ENCODE results near the gene POU6F1.

POU6F1 gene

DNA sequence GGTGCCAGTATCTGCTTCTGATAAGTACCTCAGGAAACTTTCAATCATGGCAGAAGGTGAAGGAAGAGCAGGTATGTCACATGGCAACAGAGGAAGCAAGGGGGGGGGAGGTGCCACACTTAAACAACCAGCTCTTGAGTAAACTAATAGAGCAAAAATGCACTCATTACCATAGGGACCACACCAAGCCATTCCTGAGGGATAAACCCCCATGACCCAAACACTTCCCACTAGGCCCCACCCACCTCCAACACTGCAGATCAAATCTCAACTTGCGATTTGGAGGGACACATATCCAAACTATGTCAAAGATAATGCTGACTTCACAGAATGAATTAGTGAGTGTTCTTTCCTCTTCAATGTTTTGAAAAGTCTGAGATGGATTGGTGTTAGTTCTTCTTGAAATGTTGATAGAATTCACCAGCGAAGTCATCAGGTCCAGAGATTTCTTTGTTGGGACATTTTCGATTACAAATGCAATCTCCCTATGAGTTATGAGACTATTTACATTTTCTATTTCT, 61.6 kb downstream of the POU6F1 start:
- DNase-seq = no peak

DNA sequence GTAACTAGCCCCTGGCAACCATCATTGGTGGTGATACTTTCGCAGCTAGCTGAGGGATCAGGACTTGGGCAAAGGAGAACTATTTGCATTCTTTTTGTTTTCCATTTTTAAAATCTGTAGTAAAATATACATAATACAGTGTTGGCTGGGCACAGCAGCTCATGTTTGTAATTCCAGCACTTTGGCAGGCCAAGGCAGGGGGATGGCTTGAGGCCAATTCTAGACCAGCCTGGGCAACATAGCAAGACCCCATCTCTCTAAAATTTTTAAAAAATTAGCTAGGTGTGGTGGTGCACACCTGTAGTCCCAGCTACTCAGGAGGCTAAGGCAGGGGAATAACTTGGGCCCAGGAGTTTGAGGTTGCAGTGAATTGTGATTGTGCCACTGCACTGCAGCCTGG, 64.9 kb downstream of the POU6F1 start:
- no peak for DNase-seq

DNA sequence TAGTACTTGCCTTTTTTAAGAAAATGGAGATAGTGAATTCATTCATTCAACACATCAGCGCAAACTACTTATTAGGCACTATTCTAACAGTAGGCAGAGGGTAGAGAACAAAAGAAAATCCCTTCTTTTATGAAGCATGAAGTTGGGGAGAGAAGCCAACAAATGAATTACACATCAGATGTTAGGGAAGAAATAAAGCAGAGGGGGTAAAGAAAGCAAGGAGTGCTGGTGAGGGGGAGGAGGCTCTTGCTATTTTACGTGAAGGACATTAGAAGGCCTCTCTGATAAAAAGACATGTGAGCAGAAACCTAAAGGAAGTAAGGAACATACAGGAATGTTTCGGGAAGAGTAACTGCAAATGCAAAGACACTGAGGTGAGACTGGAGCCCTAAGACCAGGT, 67.1 kb downstream of the POU6F1 start:
- DNase-seq = no peak

DNA sequence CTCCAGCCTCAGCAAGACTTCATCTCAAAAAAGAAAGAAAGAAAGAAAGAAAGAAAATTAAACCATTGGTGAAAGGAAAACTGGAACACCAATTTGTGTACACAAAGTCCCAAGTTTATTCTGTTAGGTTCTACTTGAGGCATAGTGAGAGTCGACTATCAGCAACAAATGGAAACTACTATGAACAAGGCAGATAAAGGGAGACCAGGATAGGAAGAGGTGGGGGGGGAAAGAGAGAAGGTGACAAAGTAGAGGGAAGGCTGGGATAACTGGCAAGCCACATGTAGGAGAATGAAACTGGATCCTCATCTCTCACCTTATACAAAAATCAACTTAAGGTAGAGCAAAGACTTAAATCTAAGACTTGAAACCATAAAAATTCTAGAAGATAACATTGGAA, 70.6 kb downstream of the POU6F1 start:
- DNase-seq = no peak

DNA sequence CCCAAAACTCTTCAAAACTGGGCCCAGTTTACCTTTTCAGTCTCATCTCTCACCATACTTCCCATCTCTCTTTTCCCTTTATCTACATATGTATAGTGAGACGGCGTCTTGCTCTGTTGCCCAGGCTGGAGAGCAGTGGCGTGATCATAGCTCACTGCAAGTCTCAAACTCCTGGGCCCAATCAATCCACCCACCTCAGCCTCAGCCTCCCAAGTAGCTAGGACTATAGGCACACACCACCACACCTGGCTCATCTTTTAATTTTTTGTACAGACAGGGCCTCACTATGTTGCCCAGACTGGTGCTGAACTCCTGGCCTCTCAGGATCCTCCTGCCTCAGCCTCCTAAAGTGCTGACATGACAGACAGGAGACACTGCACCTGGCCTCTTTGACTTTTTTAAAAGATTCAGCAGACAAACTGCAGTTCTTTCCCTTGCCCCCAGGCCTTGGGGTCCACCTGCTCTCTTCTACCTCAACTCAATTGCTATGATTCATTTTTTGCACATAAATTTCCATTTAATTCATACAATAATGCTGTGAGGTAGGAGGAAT, 78.5 kb downstream of the POU6F1 start:
- DNase-seq = no peak
